GM23338 (cell line): ENCODE measurements around the gene CXCL1. TPM values are rescaled to one million over a fixed set of nuclear protein-coding genes. Genes with fewer than 3 reads are reported as not detected.

Source experiments
- ATAC-seq: fragments of 200-7000 bp; cut with Tn5 transposase; 3 replicates; pipeline ENCODE4 v1.9.1; 2020
- DNase-seq: peaks from one replicate; pipeline ENCODE4 v3.0.0-alpha.2; 2015; ENCODE audit warnings: low spot score
- H2AFZ ChIP-seq: fragments of 200-600 bp; sonication (generic); 2 replicates; pipeline ENCODE4 v1.8.0; 2016; ENCODE audit warnings: antibody characterized with exemption, mild to moderate bottlenecking, moderate library complexity
- H3F3A ChIP-seq: fragments of 200-600 bp; sonication (generic); replicated peaks from 2 replicates; pipeline ENCODE4 v1.8.0; 2017; ENCODE audit warnings: antibody characterized with exemption, mixed run types, low read depth
- H3K27ac ChIP-seq: fragments of 200-600 bp; sonication (generic); 2 replicates; pipeline ENCODE4 v1.6.1; 2016; ENCODE audit warnings: low read depth
- H3K27me3 ChIP-seq: fragments of 200-600 bp; sonication (generic); 2 replicates; pipeline ENCODE4 v1.8.0; 2016; ENCODE audit warnings: mild to moderate bottlenecking, mixed run types, moderate library complexity; ENCODE audit not compliant: insufficient read depth
- H3K36me3 ChIP-seq: fragments of 200-600 bp; sonication (generic); 2 replicates; pipeline ENCODE4 v1.8.0; 2016; ENCODE audit warnings: mild to moderate bottlenecking; ENCODE audit not compliant: insufficient read depth
- H3K4me1 ChIP-seq: fragments of 200-600 bp; sonication (generic); 2 replicates; pipeline ENCODE4 v1.8.0; 2016; ENCODE audit warnings: mild to moderate bottlenecking, moderate library complexity; ENCODE audit not compliant: insufficient read depth
- H3K4me2 ChIP-seq: fragments of 200-600 bp; sonication (generic); 2 replicates; pipeline ENCODE4 v1.7.1; 2017; ENCODE audit warnings: mixed run types
- H3K4me3 ChIP-seq: fragments of 200-600 bp; sonication (generic); 2 replicates; pipeline ENCODE4 v1.6.1; 2016; ENCODE audit warnings: mixed run types
- H3K79me2 ChIP-seq: fragments of 200-600 bp; sonication (generic); replicated peaks from 2 replicates; pipeline ENCODE4 v1.8.0; 2017; ENCODE audit warnings: mild to moderate bottlenecking; ENCODE audit not compliant: insufficient read depth
- H3K9me2 ChIP-seq: fragments of 200-600 bp; sonication (generic); 2 replicates; pipeline ENCODE4 v1.8.0; 2017; ENCODE audit not compliant: insufficient read depth
- H4K20me1 ChIP-seq: fragments of 200-600 bp; sonication (generic); replicated peaks from 2 replicates; pipeline ENCODE4 v1.8.0; 2017; ENCODE audit warnings: mild to moderate bottlenecking; ENCODE audit not compliant: insufficient read depth
- H3K27ac Mint-ChIP-seq: 2 replicates; pipeline ENCODE4 v1.8.0; 2020; ENCODE audit warnings: inconsistent platforms, mild to moderate bottlenecking, moderate library complexity, mixed read lengths
- H3K27me3 Mint-ChIP-seq: 3 replicates; pipeline ENCODE4 v1.8.0; 2022; ENCODE audit warnings: low read depth, mild to moderate bottlenecking, moderate library complexity, mixed read lengths, inconsistent platforms; ENCODE audit not compliant: insufficient read depth, poor library complexity
- H3K36me3 Mint-ChIP-seq: 3 replicates; pipeline ENCODE4 v1.8.0; 2021; ENCODE audit warnings: low read depth, mild to moderate bottlenecking, inconsistent platforms, moderate library complexity, mixed read lengths
- H3K4me1 Mint-ChIP-seq: 3 replicates; pipeline ENCODE4 v1.8.0; 2020; ENCODE audit warnings: mild to moderate bottlenecking, inconsistent platforms, mixed read lengths
- H3K4me3 Mint-ChIP-seq: 3 replicates; pipeline ENCODE4 v1.8.0; 2021; ENCODE audit warnings: moderate library complexity, mild to moderate bottlenecking, inconsistent platforms, mixed read lengths
- H3K9me3 Mint-ChIP-seq: 3 replicates; pipeline ENCODE4 v1.8.0; 2020; ENCODE audit warnings: moderate library complexity, mild to moderate bottlenecking, inconsistent platforms, mixed read lengths
- CREB1 ChIP-seq: fragments of 250-450 bp; sonication (Bioruptor Pico); IDR thresholded peaks from 2 replicates; pipeline ENCODE4 v1.5.0; 2020; ENCODE audit warnings: low read depth, mild to moderate bottlenecking, moderate library complexity
- ETS1 ChIP-seq: IDR thresholded peaks from 2 replicates; pipeline ENCODE4 v1.6.1; 2016; ENCODE audit warnings: antibody characterized with exemption
- EZH2 ChIP-seq: fragments of 200-600 bp; sonication (generic); IDR thresholded peaks from one replicate; pipeline ENCODE4 v1.8.0; 2017; ENCODE audit warnings: antibody characterized with exemption, mild to moderate bottlenecking, low read depth; ENCODE audit not compliant: unreplicated experiment
- EZH2phosphoT487 ChIP-seq: fragments of 200-600 bp; sonication (generic); IDR thresholded peaks from one replicate; pipeline ENCODE4 v1.8.1; 2018; ENCODE audit warnings: antibody characterized with exemption; ENCODE audit not compliant: unreplicated experiment
- JUNB ChIP-seq: IDR thresholded peaks from one replicate; pipeline ENCODE4 v1.6.1; 2016; ENCODE audit warnings: antibody characterized with exemption; ENCODE audit not compliant: unreplicated experiment
- NANOG ChIP-seq: IDR thresholded peaks from 2 replicates; pipeline ENCODE4 v1.6.1; 2016; ENCODE audit warnings: antibody characterized with exemption, borderline replicate concordance
- POLR2AphosphoS5 ChIP-seq: IDR thresholded peaks from 2 replicates; pipeline ENCODE4 v1.6.1; 2016; ENCODE audit warnings: antibody characterized with exemption, low read depth
- STAT1 ChIP-seq: IDR thresholded peaks from one replicate; pipeline ENCODE4 v1.6.1; 2016; ENCODE audit warnings: antibody characterized with exemption; ENCODE audit not compliant: unreplicated experiment
- ZNF114 ChIP-seq: fragments of 250-450 bp; sonication (Bioruptor Pico); IDR thresholded peaks from 2 replicates; pipeline ENCODE4 v1.5.0; 2020; ENCODE audit warnings: mild to moderate bottlenecking, moderate library complexity
- ZNF331 ChIP-seq: fragments of 250-450 bp; sonication (Bioruptor Pico); IDR thresholded peaks from 2 replicates; pipeline ENCODE4 v1.5.0; 2020; ENCODE audit warnings: low read depth, mild to moderate bottlenecking, moderate library complexity
- ZNF462 ChIP-seq: fragments of 250-450 bp; sonication (Bioruptor Pico); IDR thresholded peaks from 2 replicates; pipeline ENCODE4 v1.5.0; 2020; ENCODE audit warnings: mild to moderate bottlenecking, moderate library complexity
- polyA plus RNA-seq: library from polyadenylated mRNA; unstranded; fragments of >200 nt; fragmentation: Nextera tagmentation; extraction: Ambion mirVana; gene quantifications from 2 replicates; pipeline ENCODE4 v1.2.1, GENCODE V29; 2016
- total RNA-seq: library from RNA; depleted of rRNA; stranded (reverse); fragments of >200 nt; shearing (Covaris generic); gene quantifications from 2 replicates; pipeline ENCODE4 v1.2.3, GENCODE V29; 2014
- TF ChIP-seq, protein P1 (sequence below): IDR thresholded peaks from one replicate; pipeline ENCODE4 v1.6.1; 2018; ENCODE audit warnings: antibody characterized with exemption; ENCODE audit not compliant: unreplicated experiment
- TF ChIP-seq, protein P2 (sequence below), 2 experiments: fragments of 200-600 bp in 1 of 2; sonication (generic) in 1 of 2; conservative IDR thresholded peaks; 2 replicates each; pipeline versions ENCODE4 v1.5.1 to v1.6.1; 2016 to 2017; ENCODE audit warnings: antibody characterized with exemption in 2 of 2, low read depth in 2 of 2, mild to moderate bottlenecking in 2 of 2, moderate library complexity in 1 of 2

Gene CXCL1
- total and polyA plus RNA-seq, 2 experiments from 2014 or later, result 1.6 to 2.5 TPM

GRCh38 chr4:73862322-73862721 lies 6.9 kb upstream of the CXCL1 start:
- Histone ChIP-seq H3K27me3 (no peaks in the 10 kb centered on the region), H3K79me2 (no peaks in the 10 kb centered on the region), H3K4me3 (no peak overlapping the region), H3F3A (no peaks in the 10 kb centered on the region), H2AFZ (no peak overlapping the region), H3K9me2 (no peaks in the 10 kb centered on the region), H3K27ac (no peak overlapping the region), H3K4me2 (no peak overlapping the region), H4K20me1 (no peaks in the 10 kb centered on the region), H3K36me3 (no peaks in the 10 kb centered on the region), H3K4me1 (no peaks in the 10 kb centered on the region)
- peaks cover 3% of the 10 kb centered on the region; the same call in 2 of the 3 replicates for H3K4me1 Mint-ChIP-seq
- DNase-seq (no peak), ATAC-seq (no peak)
- no peaks in the 10 kb centered on the region for H3K36me3 Mint-ChIP-seq
- H3K27ac Mint-ChIP-seq, result no peak overlapping the region
- peaks cover 2% of the 10 kb centered on the region for H3K27me3 Mint-ChIP-seq
- TF ChIP-seq, protein P1, sequence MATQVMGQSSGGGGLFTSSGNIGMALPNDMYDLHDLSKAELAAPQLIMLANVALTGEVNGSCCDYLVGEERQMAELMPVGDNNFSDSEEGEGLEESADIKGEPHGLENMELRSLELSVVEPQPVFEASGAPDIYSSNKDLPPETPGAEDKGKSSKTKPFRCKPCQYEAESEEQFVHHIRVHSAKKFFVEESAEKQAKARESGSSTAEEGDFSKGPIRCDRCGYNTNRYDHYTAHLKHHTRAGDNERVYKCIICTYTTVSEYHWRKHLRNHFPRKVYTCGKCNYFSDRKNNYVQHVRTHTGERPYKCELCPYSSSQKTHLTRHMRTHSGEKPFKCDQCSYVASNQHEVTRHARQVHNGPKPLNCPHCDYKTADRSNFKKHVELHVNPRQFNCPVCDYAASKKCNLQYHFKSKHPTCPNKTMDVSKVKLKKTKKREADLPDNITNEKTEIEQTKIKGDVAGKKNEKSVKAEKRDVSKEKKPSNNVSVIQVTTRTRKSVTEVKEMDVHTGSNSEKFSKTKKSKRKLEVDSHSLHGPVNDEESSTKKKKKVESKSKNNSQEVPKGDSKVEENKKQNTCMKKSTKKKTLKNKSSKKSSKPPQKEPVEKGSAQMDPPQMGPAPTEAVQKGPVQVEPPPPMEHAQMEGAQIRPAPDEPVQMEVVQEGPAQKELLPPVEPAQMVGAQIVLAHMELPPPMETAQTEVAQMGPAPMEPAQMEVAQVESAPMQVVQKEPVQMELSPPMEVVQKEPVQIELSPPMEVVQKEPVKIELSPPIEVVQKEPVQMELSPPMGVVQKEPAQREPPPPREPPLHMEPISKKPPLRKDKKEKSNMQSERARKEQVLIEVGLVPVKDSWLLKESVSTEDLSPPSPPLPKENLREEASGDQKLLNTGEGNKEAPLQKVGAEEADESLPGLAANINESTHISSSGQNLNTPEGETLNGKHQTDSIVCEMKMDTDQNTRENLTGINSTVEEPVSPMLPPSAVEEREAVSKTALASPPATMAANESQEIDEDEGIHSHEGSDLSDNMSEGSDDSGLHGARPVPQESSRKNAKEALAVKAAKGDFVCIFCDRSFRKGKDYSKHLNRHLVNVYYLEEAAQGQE, result no peak
- TF ChIP-seq, protein P2, sequence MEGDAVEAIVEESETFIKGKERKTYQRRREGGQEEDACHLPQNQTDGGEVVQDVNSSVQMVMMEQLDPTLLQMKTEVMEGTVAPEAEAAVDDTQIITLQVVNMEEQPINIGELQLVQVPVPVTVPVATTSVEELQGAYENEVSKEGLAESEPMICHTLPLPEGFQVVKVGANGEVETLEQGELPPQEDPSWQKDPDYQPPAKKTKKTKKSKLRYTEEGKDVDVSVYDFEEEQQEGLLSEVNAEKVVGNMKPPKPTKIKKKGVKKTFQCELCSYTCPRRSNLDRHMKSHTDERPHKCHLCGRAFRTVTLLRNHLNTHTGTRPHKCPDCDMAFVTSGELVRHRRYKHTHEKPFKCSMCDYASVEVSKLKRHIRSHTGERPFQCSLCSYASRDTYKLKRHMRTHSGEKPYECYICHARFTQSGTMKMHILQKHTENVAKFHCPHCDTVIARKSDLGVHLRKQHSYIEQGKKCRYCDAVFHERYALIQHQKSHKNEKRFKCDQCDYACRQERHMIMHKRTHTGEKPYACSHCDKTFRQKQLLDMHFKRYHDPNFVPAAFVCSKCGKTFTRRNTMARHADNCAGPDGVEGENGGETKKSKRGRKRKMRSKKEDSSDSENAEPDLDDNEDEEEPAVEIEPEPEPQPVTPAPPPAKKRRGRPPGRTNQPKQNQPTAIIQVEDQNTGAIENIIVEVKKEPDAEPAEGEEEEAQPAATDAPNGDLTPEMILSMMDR (conservative IDR thresholded peaks at IDR 0.05; ENCODE audit: low read depth in 2 of 2), result no peak
- no peak for TF ChIP-seq NANOG
- TF ChIP-seq EZH2phosphoT487, result no peak
- TF ChIP-seq STAT1, result no peak
- no peak for TF ChIP-seq CREB1 (CRISPR knock-in tag)
- no peak for TF ChIP-seq EZH2
- no peak for TF ChIP-seq ZNF114 (CRISPR knock-in tag)
- TF ChIP-seq ZNF462 (CRISPR knock-in tag), result no peak
- no peak for TF ChIP-seq POLR2AphosphoS5
- no peak for TF ChIP-seq ZNF331 (CRISPR knock-in tag)
- TF ChIP-seq ETS1, result no peak
- TF ChIP-seq JUNB, result no peak
- no peaks in the 10 kb centered on the region for H3K9me3 Mint-ChIP-seq
- no peak overlapping the region for H3K4me3 Mint-ChIP-seq
